GM10847 (cell line): ENCODE data around the gene MLPH.

ENCODE experiments used
- POLR2A ChIP-seq: IDR thresholded peaks from 2 replicates; pipeline ENCODE4 v1.6.1; 2011; ENCODE audit not compliant: insufficient read length; ENCODE audit errors: extremely low read depth

MLPH gene

GRCh38 chr2:237568121-237568660, 81.1 kb downstream of the MLPH start:
- TF ChIP-seq POLR2A: no peak

GRCh38 chr2:237569041-237569440, 82.0 kb downstream of the MLPH start:
- TF ChIP-seq POLR2A: no peak

- no peak for TF ChIP-seq POLR2A
These were observed 82.8 kb downstream of the MLPH start for GRCh38 chr2:237569896-237570295.

- TF ChIP-seq POLR2A: no peak
These were observed 83.8 kb downstream of the MLPH start for GRCh38 chr2:237570776-237571335.

- no peak for TF ChIP-seq POLR2A
These were observed 84.5 kb downstream of the MLPH start for GRCh38 chr2:237571551-237571950.

GRCh38 chr2:237572021-237572741, 85.1 kb downstream of the MLPH start:
- TF ChIP-seq POLR2A: no peak

- no peak for TF ChIP-seq POLR2A
These were observed 85.7 kb downstream of the MLPH start for GRCh38 chr2:237572742-237573101.

GRCh38 chr2:237573721-237574415, 86.8 kb downstream of the MLPH start:
- TF ChIP-seq POLR2A: no peak

GRCh38 chr2:237574467-237574866, 87.4 kb downstream of the MLPH start:
- TF ChIP-seq POLR2A: no peak

- TF ChIP-seq POLR2A: no peak
These were observed 88.1 kb downstream of the MLPH start for GRCh38 chr2:237574894-237575868.

GRCh38 chr2:237575869-237576862, 89.1 kb downstream of the MLPH start:
- no peak for TF ChIP-seq POLR2A

- TF ChIP-seq POLR2A: no peak
These were observed 89.9 kb downstream of the MLPH start for GRCh38 chr2:237576974-237577373.

GRCh38 chr2:237577458-237577857, 90.4 kb downstream of the MLPH start:
- TF ChIP-seq POLR2A: no peak

- TF ChIP-seq POLR2A: no peak
These were observed 91.2 kb downstream of the MLPH start for GRCh38 chr2:237577956-237578870.
